ENCODE measurements around the gene RAB24. TPM values are rescaled to one million over a fixed set of nuclear protein-coding genes. Genes with fewer than 3 reads are reported as not detected.
"Not testable (repeated sequence)": the region's sequence is repeated elsewhere in the genome, so short reads cannot be mapped to it uniquely, and the experiment has no call there.

The RAB24 gene
- total RNA-seq, 2 experiments from 2014 or later, result 44.1 to 48.8 TPM

- DNase-seq, result no peak
- H3K4me1 Mint-ChIP-seq (ENCODE audit: low read depth), result peaks cover 13% of the 10 kb centered on the region
- no peak for ATAC-seq
- POLR2A ChIA-PET, result no interaction called here
- H3K9me3 Mint-ChIP-seq (ENCODE audit: insufficient read depth), result no peaks in the 10 kb centered on the region
- peak overlapping the region; percentile 2 for H3K27ac Mint-ChIP-seq
- CTCF ChIA-PET, result interaction anchor here (0.6 to 2.9 kb wide), 8 partner anchors 11 to 576 kb away, joined by 3 to 13 read pairs (median 4); no protein-coding TSS in a partner anchor
- H3K27me3 Mint-ChIP-seq (ENCODE audit: low read depth), result no peaks in the 10 kb centered on the region
- no peak overlapping the region for H3K4me3 Mint-ChIP-seq
- H3K36me3 Mint-ChIP-seq (ENCODE audit: low read depth), result peaks cover 54% of the 10 kb centered on the region
Measured at GRCh38 chr5:177276886-177277285, 26.6 kb downstream of the RAB24 start.

GRCh38 chr5:177275883-177276282 is 27.6 kb downstream of the RAB24 start:
- POLR2A ChIA-PET, result no interaction called here
- H3K9me3 Mint-ChIP-seq (ENCODE audit: insufficient read depth), result no peaks in the 10 kb centered on the region
- H3K4me1 Mint-ChIP-seq (ENCODE audit: low read depth), result peaks cover 13% of the 10 kb centered on the region
- DNase-seq (no peak), ATAC-seq (no peak)
- H3K27me3 Mint-ChIP-seq (ENCODE audit: low read depth), result no peaks in the 10 kb centered on the region
- peaks cover 56% of the 10 kb centered on the region for H3K36me3 Mint-ChIP-seq (ENCODE audit: low read depth)
- no peak overlapping the region for H3K4me3 Mint-ChIP-seq
- CTCF ChIA-PET, result interaction anchor here (1.4 to 2.9 kb wide), 3 partner anchors 34 to 163 kb away, joined by 3 to 13 read pairs (median 9); no protein-coding TSS in a partner anchor
- H3K27ac Mint-ChIP-seq, result no peak overlapping the region

GRCh38 chr5:177271113-177271512 is 32.4 kb downstream of the RAB24 start:
- no peaks in the 10 kb centered on the region for H3K9me3 Mint-ChIP-seq (ENCODE audit: insufficient read depth)
- no peaks in the 10 kb centered on the region for H3K4me1 Mint-ChIP-seq (ENCODE audit: low read depth)
- no peaks in the 10 kb centered on the region for H3K27me3 Mint-ChIP-seq (ENCODE audit: low read depth)
- H3K27ac Mint-ChIP-seq, result no peak overlapping the region
- ChIA-PET POLR2A (no interaction called here), CTCF (interaction anchor here (0.6 to 2.7 kb wide), 4 partner anchors 8 to 583 kb away, joined by 3 to 18 read pairs (median 4); no protein-coding TSS in a partner anchor)
- ATAC-seq (no peak), DNase-seq (no peak)
- peaks cover 53% of the 10 kb centered on the region for H3K36me3 Mint-ChIP-seq (ENCODE audit: low read depth)
- H3K4me3 Mint-ChIP-seq, result no peak overlapping the region

- Mint-ChIP-seq H3K27ac (no peak overlapping the region), H3K9me3 (ENCODE audit: insufficient read depth) (no peaks in the 10 kb centered on the region), H3K27me3 (ENCODE audit: low read depth) (no peaks in the 10 kb centered on the region), H3K4me3 (no peak overlapping the region), H3K4me1 (ENCODE audit: low read depth) (no peaks in the 10 kb centered on the region), H3K36me3 (ENCODE audit: low read depth) (peaks cover 55% of the 10 kb centered on the region)
- DNase-seq (no peak), ATAC-seq (no peak)
- ChIA-PET POLR2A (no interaction called here), CTCF (interaction anchor here (0.6 to 2.7 kb wide), 5 partner anchors 8 to 583 kb away, joined by 3 to 18 read pairs (median 4); no protein-coding TSS in a partner anchor)
Measured at GRCh38 chr5:177270653-177271052, 32.9 kb downstream of the RAB24 start.

- CTCF ChIA-PET, result interaction anchor here (1.0 to 2.7 kb wide), 4 partner anchors 9 to 157 kb away, joined by 3 to 18 read pairs (median 4); no protein-coding TSS in a partner anchor
- Mint-ChIP-seq H3K27ac (no peak overlapping the region), H3K36me3 (ENCODE audit: low read depth) (peaks cover 54% of the 10 kb centered on the region), H3K4me1 (ENCODE audit: low read depth) (no peaks in the 10 kb centered on the region), H3K27me3 (ENCODE audit: low read depth) (no peaks in the 10 kb centered on the region), H3K4me3 (no peak overlapping the region), H3K9me3 (ENCODE audit: insufficient read depth) (no peaks in the 10 kb centered on the region)
- POLR2A ChIA-PET, result no interaction called here
- DNase-seq (no peak), ATAC-seq (no peak)
Measured at GRCh38 chr5:177269976-177270375, 33.5 kb downstream of the RAB24 start.

GRCh38 chr5:177269232-177269895 is 34.2 kb downstream of the RAB24 start:
- ATAC-seq (no peak), DNase-seq (no peak)
- H3K4me3 Mint-ChIP-seq, result no peak overlapping the region
- ChIA-PET POLR2A (no interaction called here), CTCF (interaction anchor here (1.0 to 2.7 kb wide), 4 partner anchors 9 to 156 kb away, joined by 3 to 18 read pairs (median 4); no protein-coding TSS in a partner anchor)
- no peak overlapping the region for H3K27ac Mint-ChIP-seq
- no peaks in the 10 kb centered on the region for H3K9me3 Mint-ChIP-seq (ENCODE audit: insufficient read depth)
- H3K4me1 Mint-ChIP-seq (ENCODE audit: low read depth), result no peaks in the 10 kb centered on the region
- peaks cover 56% of the 10 kb centered on the region for H3K36me3 Mint-ChIP-seq (ENCODE audit: low read depth)
- H3K27me3 Mint-ChIP-seq (ENCODE audit: low read depth), result no peaks in the 10 kb centered on the region

GRCh38 chr5:177265395-177265794 is 38.1 kb downstream of the RAB24 start:
- ATAC-seq, result no peak
- POLR2A ChIA-PET, result no interaction called here
- Mint-ChIP-seq H3K36me3 (ENCODE audit: low read depth) (peaks cover 57% of the 10 kb centered on the region), H3K4me1 (ENCODE audit: low read depth) (no peaks in the 10 kb centered on the region), H3K9me3 (ENCODE audit: insufficient read depth) (no peaks in the 10 kb centered on the region), H3K4me3 (no peak overlapping the region), H3K27me3 (ENCODE audit: low read depth) (no peaks in the 10 kb centered on the region), H3K27ac (no peak overlapping the region)
- CTCF ChIA-PET, result no interaction called here
- DNase-seq, result no peak

- peaks cover 62% of the 10 kb centered on the region for H3K36me3 Mint-ChIP-seq (ENCODE audit: low read depth)
- H3K27ac Mint-ChIP-seq, result no peak overlapping the region
- DNase-seq (no peak), ATAC-seq (no peak)
- no peak overlapping the region for H3K4me3 Mint-ChIP-seq
- no peaks in the 10 kb centered on the region for H3K9me3 Mint-ChIP-seq (ENCODE audit: insufficient read depth)
- CTCF ChIA-PET, result interaction anchor here (0.9 to 1.8 kb wide), 4 partner anchors 9 to 152 kb away, joined by 3 to 5 read pairs (median 4); no protein-coding TSS in a partner anchor
- POLR2A ChIA-PET, result interaction anchor here (0.5 kb wide), 1 partner anchor 916 kb away, joined by 3 read pairs; no protein-coding TSS in a partner anchor
- no peaks in the 10 kb centered on the region for H3K27me3 Mint-ChIP-seq (ENCODE audit: low read depth)
- no peaks in the 10 kb centered on the region for H3K4me1 Mint-ChIP-seq (ENCODE audit: low read depth)
Measured at GRCh38 chr5:177264178-177264577, 39.3 kb downstream of the RAB24 start.

GRCh38 chr5:177261510-177261909 is 42.0 kb downstream of the RAB24 start:
- H3K36me3 Mint-ChIP-seq (ENCODE audit: low read depth), result peaks cover 66% of the 10 kb centered on the region
- H3K4me3 Mint-ChIP-seq, result no peak overlapping the region
- no peaks in the 10 kb centered on the region for H3K27me3 Mint-ChIP-seq (ENCODE audit: low read depth)
- no peaks in the 10 kb centered on the region for H3K9me3 Mint-ChIP-seq (ENCODE audit: insufficient read depth)
- POLR2A ChIA-PET, result no interaction called here
- ATAC-seq (no peak), DNase-seq (no peak)
- no peak overlapping the region for H3K27ac Mint-ChIP-seq
- CTCF ChIA-PET, result no interaction called here
- H3K4me1 Mint-ChIP-seq (ENCODE audit: low read depth), result peaks cover under 1% of the 10 kb centered on the region

GRCh38 chr5:177260961-177261360 is 42.6 kb downstream of the RAB24 start:
- CTCF ChIA-PET, result no interaction called here
- DNase-seq (no peak), ATAC-seq (no peak)
- Mint-ChIP-seq H3K36me3 (ENCODE audit: low read depth) (peaks cover 63% of the 10 kb centered on the region), H3K27me3 (ENCODE audit: low read depth) (no peaks in the 10 kb centered on the region), H3K9me3 (ENCODE audit: insufficient read depth) (no peaks in the 10 kb centered on the region), H3K27ac (no peak overlapping the region), H3K4me1 (ENCODE audit: low read depth) (peaks cover 4% of the 10 kb centered on the region), H3K4me3 (no peak overlapping the region)
- POLR2A ChIA-PET, result no interaction called here

GRCh38 chr5:177258711-177259110 is 44.8 kb downstream of the RAB24 start:
- H3K4me1 Mint-ChIP-seq (ENCODE audit: low read depth); POLR2A ChIA-PET; ATAC-seq; H3K27me3 Mint-ChIP-seq (ENCODE audit: low read depth); H3K4me3 Mint-ChIP-seq; H3K27ac Mint-ChIP-seq; DNase-seq; CTCF ChIA-PET; H3K9me3 Mint-ChIP-seq (ENCODE audit: insufficient read depth): not testable (repeated sequence)
- peaks cover 64% of the 10 kb centered on the region for H3K36me3 Mint-ChIP-seq (ENCODE audit: low read depth)

GRCh38 chr5:177256296-177256695 is 47.2 kb downstream of the RAB24 start:
- no peak for ATAC-seq
- Mint-ChIP-seq H3K36me3 (ENCODE audit: low read depth) (peaks cover 61% of the 10 kb centered on the region), H3K9me3 (ENCODE audit: insufficient read depth) (no peaks in the 10 kb centered on the region), H3K4me3 (no peak overlapping the region), H3K4me1 (ENCODE audit: low read depth) (peaks cover 8% of the 10 kb centered on the region), H3K27me3 (ENCODE audit: low read depth) (no peaks in the 10 kb centered on the region), H3K27ac (no peak overlapping the region)
- POLR2A ChIA-PET, result interaction anchor here (0.6 kb wide), 1 partner anchor 115 kb away, joined by 3 read pairs; no protein-coding TSS in a partner anchor
- no peak for DNase-seq
- CTCF ChIA-PET, result no interaction called here

Data from activated CD8-positive, alpha-beta T cell treated with anti-CD3 and anti-CD28 coated beads, Interleukin-2, amount 10 ng/mL, durations not matched to agents 7 days and 5 days (primary cell).